Kidney (tissue), 14 donors: ENCODE measurements around the gene CHAD. TPM values are rescaled to one million over a fixed set of nuclear protein-coding genes. Genes with fewer than 3 reads are reported as not detected.

Experiments used
- DNase-seq, 5 donors: peaks; one replicate each; pipeline ENCODE4 v3.0.0-alpha.2; 2013 to 2020
- FAIRE-seq: peaks from 2 replicates; lab custom pipeline; 2012; peaks lifted over from hg19 to GRCh38; lab: Jason Lieb, UNC
- H3K27ac ChIP-seq, 2 donors: one replicate each; pipeline ENCODE4 v1.7.0; 2013; ENCODE audit warnings: low read depth in 2 of 2, low read length in 2 of 2, inconsistent platforms in 1 of 2
- H3K27me3 ChIP-seq: one replicate; pipeline ENCODE4 v1.7.1; 2013; ENCODE audit warnings: low read length, inconsistent platforms; ENCODE audit not compliant: control insufficient read depth, insufficient read depth
- H3K36me3 ChIP-seq, 3 donors: one replicate each; pipeline versions ENCODE4 v1.7.0 to v1.7.1; 2013; ENCODE audit warnings: low read length in 3 of 3, control low read depth in 1 of 3, inconsistent platforms in 1 of 3; ENCODE audit not compliant: insufficient read depth in 3 of 3, control insufficient read depth in 2 of 3
- H3K4me1 ChIP-seq, 3 donors: one replicate each; pipeline versions ENCODE4 v1.7.0 to v1.7.1; 2013; ENCODE audit warnings: low read length in 3 of 3, inconsistent platforms in 1 of 3, low read depth in 1 of 3; ENCODE audit not compliant: control insufficient read depth in 2 of 3, insufficient read depth in 2 of 3
- H3K4me3 ChIP-seq, 3 donors: one replicate each; pipeline versions ENCODE4 v1.7.0 to v1.8.1; 2013; ENCODE audit warnings: low read length in 3 of 3, control low read depth in 1 of 3, inconsistent platforms in 1 of 3
- H3K9ac ChIP-seq, 3 donors: one replicate each; pipeline versions ENCODE4 v1.7.0 to v1.7.1; 2013; ENCODE audit warnings: low read length in 3 of 3, control low read depth in 1 of 3, inconsistent platforms in 1 of 3
- H3K9me3 ChIP-seq, 3 donors: one replicate each; pipeline versions ENCODE4 v1.7.0 to v1.7.1; 2013; ENCODE audit warnings: low read length in 3 of 3, control low read depth in 1 of 3, inconsistent platforms in 1 of 3; ENCODE audit not compliant: control insufficient read depth in 2 of 3, insufficient read depth in 1 of 3
- CTCF ChIP-seq: IDR thresholded peaks from 3 replicates; pipeline ENCODE4 v1.5.1; 2012; ENCODE audit warnings: mild to moderate bottlenecking, moderate library complexity, borderline replicate concordance; ENCODE audit not compliant: insufficient read depth; ENCODE audit errors: extremely low read depth
- intact Hi-C: fragments of 100-400 bp; cut with DNase I; formaldehyde crosslinking; loops from one replicate; pipeline ENCODE4 v1.11.1; 2022
- polyA plus RNA-seq: library from polyadenylated mRNA; stranded (reverse); fragments of 350-450 nt; fragmentation: Illumina TruSeq; extraction: RNeasy Lipid Tissue Mini Kit (QIAGEN cat#74804); gene quantifications from one replicate; pipeline ENCODE4 v1.2.3, GENCODE V29; 2014; ENCODE audit warnings: low read depth, low replicate concordance; ENCODE audit not compliant: insufficient read depth
- total RNA-seq: library from RNA; stranded (reverse); fragmentation: NEBNext Ultra II Directional; extraction: Animal tissue kit (Norgen Biotek cat#: 25700); gene quantifications from one replicate; pipeline ENCODE4 v1.2.1, GENCODE V29; 2021
- donor health status: control.
- donor health status: control.
- donor health status: control.
- donor health status: control.
- donor health status: control.
- donor health status: DM: yes; HTN: yes; CAD: no.
- donor health status: Normal renal cell carcinoma (clear cell type).

CHAD gene
- total and polyA plus RNA-seq, 2 donors from 2014 or later: 0.22 to 0.43 TPM

- no peak for FAIRE-seq
- no peak for DNase-seq
- intact Hi-C loops: no loop called here
- H3K4me3 ChIP-seq: no peak overlapping the region
- no peaks in the 10 kb centered on the region for H3K9me3 ChIP-seq
- TF ChIP-seq CTCF: no peak
- H3K9ac ChIP-seq: no peak overlapping the region
- H3K27me3 ChIP-seq: no peaks in the 10 kb centered on the region
- H3K27ac ChIP-seq: no peak overlapping the region
- H3K4me1 ChIP-seq: peaks cover 0 to 2% (median 0%) of the 10 kb centered on the region in 3 donors
- peaks cover 0 to 9% (median 4%) of the 10 kb centered on the region in 3 donors for H3K36me3 ChIP-seq
Measured at GRCh38 chr17:50453901-50454300, 14.8 kb downstream of the CHAD start.

GRCh38 chr17:50452630-50453300, 15.9 kb downstream of the CHAD start:
- no peaks in the 10 kb centered on the region for H3K27me3 ChIP-seq
- H3K9ac ChIP-seq: no peak overlapping the region
- intact Hi-C loops: no loop called here
- H3K9me3 ChIP-seq: no peaks in the 10 kb centered on the region
- DNase-seq (no peak), FAIRE-seq (no peak)
- peaks cover 0 to 9% (median 4%) of the 10 kb centered on the region in 3 donors for H3K36me3 ChIP-seq
- H3K27ac ChIP-seq: no peak overlapping the region
- no peaks in the 10 kb centered on the region for H3K4me1 ChIP-seq
- TF ChIP-seq CTCF: no peak
- no peak overlapping the region for H3K4me3 ChIP-seq

- Histone ChIP-seq H3K9ac (no peak overlapping the region), H3K4me1 (no peaks in the 10 kb centered on the region), H3K9me3 (no peaks in the 10 kb centered on the region), H3K36me3 (peaks cover 0 to 9% (median 4%) of the 10 kb centered on the region in 3 donors), H3K27me3 (no peaks in the 10 kb centered on the region), H3K27ac (no peak overlapping the region), H3K4me3 (no peak overlapping the region)
- no peak for DNase-seq
- TF ChIP-seq CTCF: no peak
- no peak for FAIRE-seq
- intact Hi-C loops: no loop called here
Measured at GRCh38 chr17:50451943-50452629, 16.6 kb downstream of the CHAD start.
